PC-9 (cell line): Measurements from ENCODE around the gene STRN3. TPM values are rescaled to one million over a fixed set of nuclear protein-coding genes. Genes with fewer than 3 reads are reported as not detected.

Experiments used
- BruUV-seq: library from RNA; stranded (reverse); fragments of 400-500 nt; replicated peaks from 2 replicates; lab custom pipeline; 2021; lab: Mats Ljungman, UMichigan
- CTCF ChIA-PET: fragments of 300-600 bp; sonication (Branson Sonifier 250); formaldehyde crosslinking; loops from one replicate; lab custom pipeline; 2022; ENCODE audit warnings: antibody characterized with exemption; lab: Charles Lee
- POLR2A ChIA-PET: fragments of 300-600 bp; sonication (Branson Sonifier 250); formaldehyde crosslinking; loops from one replicate; lab custom pipeline; 2022; ENCODE audit warnings: antibody characterized with exemption; ENCODE audit not compliant: unreplicated experiment; lab: Charles Lee
- DNase-seq, 2 experiments: peaks; one replicate each; pipeline versions ENCODE4 v3.0.0 to v3.0.0-alpha.2; 2015 to 2022; ENCODE audit warnings: mixed read lengths in 1 of 2
- H2AFZ ChIP-seq: fragments of 200-600 bp; sonication (generic); 2 replicates; pipeline ENCODE4 v1.8.1; 2017; ENCODE audit warnings: antibody characterized with exemption
- H3F3A ChIP-seq: fragments of 200-600 bp; sonication (generic); 2 replicates; pipeline ENCODE4 v1.8.1; 2017; ENCODE audit warnings: antibody characterized with exemption, mild to moderate bottlenecking, low read depth; ENCODE audit not compliant: insufficient read depth
- H3K27ac ChIP-seq: fragments of 200-600 bp; sonication (generic); 2 replicates; pipeline ENCODE4 v1.6.1; 2016; ENCODE audit warnings: mixed run types
- H3K27me3 ChIP-seq: fragments of 200-600 bp; sonication (generic); 2 replicates; pipeline ENCODE4 v1.6.1; 2016; ENCODE audit warnings: low read depth, mixed run types; ENCODE audit not compliant: insufficient read depth
- H3K36me3 ChIP-seq: fragments of 200-600 bp; sonication (generic); 2 replicates; pipeline ENCODE4 v1.6.1; 2016; ENCODE audit warnings: low read depth, mixed run types
- H3K4me1 ChIP-seq: fragments of 200-600 bp; sonication (generic); replicated peaks from 2 replicates; pipeline ENCODE4 v1.6.1; 2016; ENCODE audit warnings: mixed run types; ENCODE audit not compliant: insufficient read depth
- H3K4me2 ChIP-seq: fragments of 200-600 bp; sonication (generic); 2 replicates; pipeline ENCODE4 v1.6.1; 2017; ENCODE audit warnings: mixed run types
- H3K4me3 ChIP-seq: fragments of 200-600 bp; sonication (generic); 2 replicates; pipeline ENCODE4 v1.6.1; 2016; ENCODE audit warnings: mixed run types
- H3K79me2 ChIP-seq: fragments of 200-600 bp; sonication (generic); 2 replicates; pipeline ENCODE4 v1.6.1; 2017; ENCODE audit warnings: low read depth, mixed run types
- H3K9me2 ChIP-seq: fragments of 200-600 bp; sonication (generic); 2 replicates; pipeline ENCODE4 v1.8.1; 2017; ENCODE audit warnings: mild to moderate bottlenecking; ENCODE audit not compliant: insufficient read depth
- H3K9me3 ChIP-seq: fragments of 200-600 bp; sonication (generic); 2 replicates; pipeline ENCODE4 v1.8.1; 2016; ENCODE audit warnings: low read depth; ENCODE audit not compliant: insufficient read depth
- H4K20me1 ChIP-seq: fragments of 200-600 bp; sonication (generic); 2 replicates; pipeline ENCODE4 v1.8.1; 2017; ENCODE audit not compliant: insufficient read depth
- CTCF ChIP-seq: fragments of 200-600 bp; sonication (generic); conservative IDR thresholded peaks from 2 replicates; pipeline ENCODE4 v1.6.1; 2017; ENCODE audit warnings: mixed run types, antibody characterized with exemption, mild to moderate bottlenecking, moderate library complexity
- EZH2 ChIP-seq: fragments of 200-600 bp; sonication (generic); IDR thresholded peaks from 2 replicates; pipeline ENCODE4 v1.8.0; 2017; ENCODE audit warnings: antibody characterized with exemption, low read depth
- intact Hi-C: fragments of 100-400 bp; cut with micrococcal nuclease; formaldehyde crosslinking; loops from one replicate; pipeline ENCODE4 v1.10.0; 2022; ENCODE audit not compliant: unreplicated experiment
- total RNA-seq: library from RNA; stranded (reverse); gene quantifications from 2 replicates; pipeline ENCODE4 v1.2.3, GENCODE V29; 2021

STRN3 gene
- total RNA-seq, 1 experiment from 2014 or later = 18.1 TPM

GRCh38 chr14:30883508-30884294, 142.5 kb downstream of the STRN3 start:
- no peak overlapping the region for H3K4me3 ChIP-seq

GRCh38 chr14:30882431-30882830, 143.7 kb downstream of the STRN3 start:
- no peak overlapping the region for H2AFZ ChIP-seq
- TF ChIP-seq CTCF (no peak), EZH2 (no peak)
- no peaks in the 10 kb centered on the region for H3K36me3 ChIP-seq
- ChIA-PET POLR2A (no interaction called here), CTCF (no interaction called here)
- no peaks in the 10 kb centered on the region for H4K20me1 ChIP-seq
- H3K27me3 ChIP-seq = no peaks in the 10 kb centered on the region
- no peaks in the 10 kb centered on the region for H3K9me2 ChIP-seq
- intact Hi-C loops = no loop called here
- no peak overlapping the region for H3K4me3 ChIP-seq
- BruUV-seq = no TSS peak
- DNase-seq = no peak
- no peaks in the 10 kb centered on the region for H3K4me1 ChIP-seq
- H3K9me3 ChIP-seq = no peaks in the 10 kb centered on the region
- no peaks in the 10 kb centered on the region for H3K79me2 ChIP-seq
- no peaks in the 10 kb centered on the region for H3F3A ChIP-seq
- H3K27ac ChIP-seq = no peak overlapping the region
- H3K4me2 ChIP-seq = no peak overlapping the region

More at GRCh38 chr14:30883508-30884294, 142.5 kb downstream of the STRN3 start:
- ChIA-PET CTCF (no interaction called here), POLR2A (no interaction called here)
- H3K9me2 ChIP-seq = no peaks in the 10 kb centered on the region
- H3K36me3 ChIP-seq = no peaks in the 10 kb centered on the region
- no peak for TF ChIP-seq EZH2
- TF ChIP-seq CTCF = no peak
- no peaks in the 10 kb centered on the region for H3K27me3 ChIP-seq
- H3K79me2 ChIP-seq = no peaks in the 10 kb centered on the region
- no peak overlapping the region for H3K27ac ChIP-seq
- DNase-seq = no peak
- no TSS peak for BruUV-seq
- no peak overlapping the region for H3K4me2 ChIP-seq
- H4K20me1 ChIP-seq = no peaks in the 10 kb centered on the region
- intact Hi-C loops = no loop called here
- no peak overlapping the region for H2AFZ ChIP-seq
- H3K4me1 ChIP-seq = no peaks in the 10 kb centered on the region
- no peaks in the 10 kb centered on the region for H3K9me3 ChIP-seq
- H3F3A ChIP-seq = no peaks in the 10 kb centered on the region

- POLR2A ChIA-PET = no interaction called here
Observed at GRCh38 chr14:30876692-30877091, 149.5 kb downstream of the STRN3 start.

More at GRCh38 chr14:30876692-30877091, 149.5 kb downstream of the STRN3 start:
- Histone ChIP-seq H3K4me1 (no peaks in the 10 kb centered on the region), H3K4me3 (no peak overlapping the region), H2AFZ (no peak overlapping the region), H3K9me2 (no peaks in the 10 kb centered on the region), H4K20me1 (no peaks in the 10 kb centered on the region), H3K36me3 (no peaks in the 10 kb centered on the region), H3F3A (no peaks in the 10 kb centered on the region), H3K27me3 (no peaks in the 10 kb centered on the region), H3K27ac (no peak overlapping the region), H3K79me2 (no peaks in the 10 kb centered on the region), H3K4me2 (no peak overlapping the region), H3K9me3 (no peaks in the 10 kb centered on the region)
- intact Hi-C loops = no loop called here
- CTCF ChIA-PET = no interaction called here
- TF ChIP-seq CTCF (no peak), EZH2 (no peak)
- BruUV-seq = no TSS peak
- DNase-seq = no peak
